Measurements from ENCODE around the gene EML6.
"Not testable (repeated sequence)": the region's sequence is repeated elsewhere in the genome, so short reads cannot be mapped to it uniquely, and the experiment has no call there.

The EML6 gene

DNA sequence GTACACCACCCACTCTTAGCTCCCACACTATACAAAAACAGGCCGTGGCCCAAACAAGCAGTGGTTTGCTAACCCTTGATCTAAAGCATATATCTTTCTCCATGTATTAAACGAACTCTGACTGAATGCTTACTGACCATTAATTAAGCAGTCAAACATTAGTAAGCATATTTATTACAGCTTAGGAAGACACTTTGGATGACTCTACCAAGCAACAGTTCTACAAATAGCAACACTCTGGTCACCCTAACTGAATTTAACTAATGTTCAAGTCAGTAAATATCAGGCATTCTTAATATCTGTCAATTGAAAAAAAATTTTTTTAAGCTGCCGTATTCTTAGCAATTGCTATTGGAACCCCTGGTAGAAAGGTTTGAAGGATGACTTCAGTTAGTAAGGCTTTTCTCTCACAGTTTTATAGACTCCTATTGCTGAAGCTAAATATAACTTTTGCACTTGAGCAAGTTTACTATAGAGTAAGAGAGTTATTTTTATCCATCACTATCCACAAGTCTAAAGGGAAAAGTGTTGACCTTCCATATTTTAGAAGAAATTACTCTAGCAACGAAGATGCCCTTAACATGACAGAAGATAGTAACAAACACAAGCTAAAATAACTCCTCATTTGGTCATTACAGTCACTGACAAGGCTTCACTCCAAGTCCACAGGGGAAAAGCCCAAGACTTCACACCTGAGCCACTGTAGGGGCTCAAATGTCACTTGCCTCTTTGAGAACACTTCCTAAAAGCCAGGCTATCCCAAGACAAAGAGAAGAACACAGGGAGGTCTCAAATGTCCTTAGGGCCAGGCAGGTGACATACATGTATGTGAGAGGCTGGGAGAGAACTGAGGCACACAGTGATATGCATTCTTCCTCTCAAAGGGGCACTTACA is 252.4 kb downstream of the EML6 start:
- no peak for DNase-seq

DNA sequence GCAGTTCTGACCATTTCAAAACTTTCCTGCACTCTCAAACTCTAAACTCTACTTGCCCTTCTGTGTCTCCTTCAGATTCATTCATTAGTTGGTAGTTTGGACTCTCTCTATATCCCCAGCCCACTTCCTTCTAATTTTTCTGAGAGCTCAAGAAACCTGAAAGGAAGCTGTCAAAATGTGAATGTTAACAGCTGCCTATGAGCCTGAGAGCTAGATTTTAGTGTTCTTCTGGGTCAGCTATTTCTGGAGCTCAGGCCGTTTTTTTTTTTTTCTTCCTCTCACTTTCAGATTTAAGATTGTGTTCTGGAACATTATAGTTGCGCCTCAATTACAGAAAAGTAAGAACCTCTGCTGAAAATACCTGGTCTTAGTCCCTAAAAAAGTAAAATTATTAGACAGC is 253.7 kb downstream of the EML6 start:
- no peak for DNase-seq

- no peak for DNase-seq
Observed at GRCh38 chr2:54979321-54980044, 256.0 kb downstream of the EML6 start.

DNA sequence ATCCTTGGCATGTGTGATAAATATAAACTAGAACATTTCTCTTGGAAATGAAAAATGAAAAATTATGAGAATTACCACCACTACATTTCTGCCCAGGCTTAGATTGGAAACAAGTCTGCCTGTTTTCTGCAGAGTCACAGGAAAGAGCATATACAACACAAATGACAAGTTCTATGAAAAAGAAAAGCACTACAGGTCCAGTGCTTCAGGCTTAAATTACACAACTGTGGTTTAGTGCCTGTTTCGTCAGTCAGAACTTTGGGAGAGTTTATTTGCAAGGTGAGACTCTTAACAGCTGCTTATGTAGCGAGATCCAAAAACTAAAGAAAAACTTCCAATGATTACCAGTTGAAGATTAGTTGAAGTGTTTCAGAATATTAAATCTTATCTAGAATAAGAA is 257.9 kb downstream of the EML6 start:
- no peak for DNase-seq

DNA sequence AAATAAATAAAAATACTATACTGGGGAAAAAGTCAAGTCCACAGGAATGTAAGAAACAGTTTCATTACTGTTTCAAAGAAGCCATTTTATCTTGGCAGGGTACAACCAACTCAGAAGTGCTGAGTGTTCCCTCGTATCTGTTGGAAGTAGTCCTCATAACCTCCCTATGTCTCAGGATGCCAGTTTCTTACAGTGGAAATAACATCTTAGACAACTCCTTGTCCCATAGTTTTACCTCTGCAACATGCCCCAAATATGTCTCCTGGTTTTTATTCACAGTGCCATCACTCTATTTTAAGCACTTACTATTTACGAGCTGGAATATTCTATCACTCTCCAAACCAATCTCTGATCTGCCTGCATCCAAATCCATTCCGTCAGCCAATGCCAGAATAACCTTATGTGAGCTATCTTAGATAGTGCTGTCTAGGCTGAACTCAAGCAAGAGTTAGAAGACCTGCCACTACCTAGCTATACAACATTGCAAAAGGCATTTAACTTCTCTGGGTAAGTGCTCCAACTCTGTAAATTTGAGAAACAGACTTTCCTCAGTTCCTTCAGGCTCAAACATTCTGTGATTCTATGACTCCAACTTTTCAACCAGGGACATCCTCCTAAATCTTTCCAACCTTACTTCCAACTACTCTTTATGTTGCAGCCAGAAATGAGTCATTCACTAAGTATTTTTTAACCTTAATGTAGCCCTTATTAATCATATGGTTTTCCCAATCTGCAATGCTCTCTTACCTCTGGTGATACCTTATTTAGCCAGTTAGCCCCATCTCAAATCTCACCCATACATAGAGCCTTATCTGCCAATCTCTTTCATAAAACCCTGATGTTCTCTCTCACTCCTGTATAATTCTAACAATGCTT is 260.1 kb downstream of the EML6 start:
- DNase-seq, result no peak

DNA sequence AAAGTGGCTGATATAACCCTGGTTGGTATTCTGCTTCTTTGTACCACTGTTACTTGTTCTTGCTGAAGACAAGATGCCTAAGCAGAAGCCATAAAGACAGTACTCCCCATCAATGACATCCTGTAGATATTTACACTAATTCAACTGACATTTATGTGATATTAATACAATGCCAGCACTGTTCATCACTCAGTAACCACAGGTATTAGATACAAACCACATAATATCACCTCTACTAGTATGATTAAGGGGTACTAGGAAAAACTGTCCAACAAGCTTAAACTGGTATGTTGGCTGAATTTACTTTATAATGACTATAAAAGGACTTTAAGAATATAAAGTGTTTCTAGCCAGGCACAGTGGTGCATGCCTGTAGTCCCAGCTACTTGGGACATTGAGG is 261.0 kb downstream of the EML6 start:
- DNase-seq, result no peak

GRCh38 chr2:54986264-54986663 is 262.8 kb downstream of the EML6 start:
- DNase-seq, result no peak

DNA sequence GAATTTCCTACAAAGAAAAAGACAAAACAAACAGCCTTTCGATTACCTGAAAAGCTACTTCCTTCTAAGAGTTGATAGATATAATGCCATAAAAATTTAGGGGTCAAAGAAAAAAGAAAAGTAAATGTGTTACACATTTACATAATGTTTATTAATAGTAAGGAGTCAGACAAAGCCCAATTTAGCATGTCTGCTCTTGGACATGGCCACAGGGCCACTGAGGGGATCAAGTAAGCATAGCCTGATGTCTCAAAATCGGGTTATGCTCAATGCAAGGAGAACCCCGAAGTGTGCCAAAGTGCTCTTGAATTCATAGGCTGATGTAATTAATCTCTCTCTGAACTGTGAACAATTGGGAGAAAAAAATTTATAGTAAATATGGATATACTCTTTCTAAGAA is 265.1 kb downstream of the EML6 start:
- DNase-seq, result no peak

DNA sequence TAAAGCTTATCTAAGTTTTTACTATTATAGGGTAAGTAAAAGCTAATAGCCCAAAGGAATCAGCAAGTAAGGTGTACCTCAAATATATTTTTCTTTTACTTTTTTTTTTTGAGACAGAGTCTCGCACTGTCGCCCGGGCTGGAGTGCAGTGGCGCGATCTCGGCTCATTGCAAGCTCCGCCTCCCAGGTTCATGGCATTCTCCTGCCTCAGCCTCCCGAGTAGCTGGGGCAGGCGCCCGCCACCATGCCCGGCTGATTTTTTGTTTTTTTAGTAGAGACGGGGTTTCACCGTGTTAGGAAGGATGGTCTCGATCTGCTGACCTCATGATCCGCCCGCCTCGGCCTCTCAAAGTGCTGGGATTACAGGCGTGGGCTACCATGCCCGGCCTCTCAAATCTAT is 267.2 kb downstream of the EML6 start:
- DNase-seq, result not testable (repeated sequence)

DNA sequence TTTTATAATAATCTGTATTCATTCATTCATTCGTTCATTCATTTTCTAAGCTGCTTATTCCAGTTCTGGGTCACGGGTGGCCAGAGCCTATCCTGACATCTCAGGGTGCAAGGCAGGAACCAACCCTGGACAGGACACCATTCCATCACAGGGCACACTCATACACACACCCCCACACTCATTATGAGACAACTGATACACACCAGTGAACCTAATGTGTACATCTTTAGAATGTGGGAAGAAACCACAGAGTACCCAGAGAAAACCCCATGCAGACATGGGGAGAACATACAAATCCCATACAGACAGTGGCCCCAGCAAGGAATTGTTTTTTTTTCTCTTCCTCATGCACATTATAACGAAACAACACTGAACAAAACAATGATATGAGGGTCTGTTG is 272.1 kb downstream of the EML6 start:
- no peak for DNase-seq

GRCh38 chr2:54997826-54998225 is 274.4 kb downstream of the EML6 start:
- DNase-seq, result no peak

DNA sequence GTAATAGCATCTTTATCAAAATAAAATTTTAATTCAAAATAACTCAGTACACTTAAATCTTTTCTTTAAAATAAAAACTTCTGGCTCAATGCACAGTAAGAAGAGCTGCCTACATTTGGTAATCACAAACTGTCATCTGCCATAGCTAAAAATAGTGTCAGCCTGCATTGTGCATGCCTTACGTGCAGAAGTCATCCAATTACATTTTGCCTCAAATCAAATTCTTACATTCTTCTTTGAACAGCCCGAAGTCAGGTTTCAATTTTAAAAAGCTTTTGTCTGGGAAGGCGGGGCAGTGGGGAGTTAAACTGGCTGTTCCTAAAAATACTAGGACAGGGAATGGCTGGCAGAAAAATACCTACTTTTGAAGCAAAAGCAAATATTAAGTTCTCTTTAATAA is 275.7 kb downstream of the EML6 start:
- DNase-seq, result peak; percentile 50

DNA sequence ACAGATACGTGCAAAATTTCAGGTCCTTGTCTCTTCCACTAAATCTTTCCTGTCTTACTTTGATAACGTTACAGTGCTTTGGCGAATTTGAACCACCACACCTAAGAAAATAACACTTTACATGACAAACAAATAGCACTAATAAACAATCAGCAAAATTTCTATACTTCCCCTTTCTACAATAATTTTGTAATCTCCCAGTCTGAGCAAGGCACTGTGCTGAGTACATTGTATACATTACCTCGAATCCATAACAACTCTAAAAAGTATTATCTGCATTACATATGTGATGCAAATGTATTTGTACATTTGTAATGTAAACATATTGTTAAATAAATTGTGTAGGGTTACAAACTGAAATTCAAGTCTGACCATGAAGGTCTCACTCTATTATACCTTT is 276.9 kb downstream of the EML6 start:
- no peak for DNase-seq

GRCh38 chr2:55001716-55002115 is 278.3 kb downstream of the EML6 start:
- DNase-seq, result no peak

- no peak for DNase-seq
Observed at GRCh38 chr2:55003706-55004639, 280.5 kb downstream of the EML6 start.

DNA sequence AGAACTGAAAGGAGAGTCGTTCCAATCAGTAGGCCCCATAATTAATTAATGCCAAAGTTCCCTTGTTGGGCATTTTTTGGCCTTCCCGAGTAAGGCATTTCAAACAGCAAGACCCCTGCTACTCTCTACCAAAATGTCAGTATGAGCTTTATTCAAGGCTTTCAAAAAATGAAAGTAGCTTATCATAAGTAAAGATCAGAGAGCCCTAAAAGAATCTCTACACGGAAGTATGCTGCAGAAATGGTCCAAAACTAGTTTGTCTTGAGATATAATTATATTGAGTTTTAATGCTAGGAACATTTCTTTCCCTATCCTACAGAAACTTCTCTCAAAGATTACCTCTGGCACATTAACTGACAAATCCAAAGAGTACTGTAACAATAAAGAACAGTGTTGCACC is 282.8 kb downstream of the EML6 start:
- no peak for DNase-seq

DNA sequence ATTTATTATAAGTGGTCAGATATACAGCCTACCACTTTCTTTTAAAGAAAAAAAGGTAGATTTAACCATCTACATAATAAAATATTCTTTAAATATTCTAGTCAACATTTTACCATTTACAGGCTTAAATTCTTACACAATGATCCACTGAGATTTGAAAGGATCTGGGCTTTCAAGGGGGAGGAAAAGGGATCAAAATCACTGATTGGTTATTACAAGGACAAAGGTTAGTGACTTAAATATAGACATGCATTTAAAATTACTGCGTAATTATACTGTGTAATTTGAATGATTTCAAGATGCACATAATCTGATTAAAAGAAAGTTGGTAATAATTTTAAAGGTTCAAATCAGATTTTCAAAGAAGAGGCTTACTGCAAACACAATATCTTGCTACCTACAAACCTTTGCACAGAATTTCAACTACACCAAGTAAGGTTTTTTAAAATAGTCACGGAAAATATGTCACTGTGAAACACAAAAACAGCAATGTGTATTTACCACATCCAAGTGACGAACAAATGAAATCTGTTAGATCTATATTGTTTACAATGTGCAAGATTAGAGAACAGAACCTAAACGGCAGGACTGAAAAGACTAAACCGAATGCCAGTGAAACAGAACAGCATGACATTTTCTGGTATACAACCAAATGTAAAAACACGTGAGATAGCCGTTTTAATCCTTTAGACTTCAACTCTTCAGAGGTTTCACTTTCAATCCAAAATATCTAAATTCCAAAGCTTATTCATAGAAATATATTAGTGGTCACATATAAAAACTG is 286.0 kb downstream of the EML6 start:
- no peak for DNase-seq

- DNase-seq, result peak; percentile 33
Observed at GRCh38 chr2:55010149-55010591, 286.7 kb downstream of the EML6 start.

GRCh38 chr2:55010915-55011314 is 287.5 kb downstream of the EML6 start:
- no peak for DNase-seq

DNA sequence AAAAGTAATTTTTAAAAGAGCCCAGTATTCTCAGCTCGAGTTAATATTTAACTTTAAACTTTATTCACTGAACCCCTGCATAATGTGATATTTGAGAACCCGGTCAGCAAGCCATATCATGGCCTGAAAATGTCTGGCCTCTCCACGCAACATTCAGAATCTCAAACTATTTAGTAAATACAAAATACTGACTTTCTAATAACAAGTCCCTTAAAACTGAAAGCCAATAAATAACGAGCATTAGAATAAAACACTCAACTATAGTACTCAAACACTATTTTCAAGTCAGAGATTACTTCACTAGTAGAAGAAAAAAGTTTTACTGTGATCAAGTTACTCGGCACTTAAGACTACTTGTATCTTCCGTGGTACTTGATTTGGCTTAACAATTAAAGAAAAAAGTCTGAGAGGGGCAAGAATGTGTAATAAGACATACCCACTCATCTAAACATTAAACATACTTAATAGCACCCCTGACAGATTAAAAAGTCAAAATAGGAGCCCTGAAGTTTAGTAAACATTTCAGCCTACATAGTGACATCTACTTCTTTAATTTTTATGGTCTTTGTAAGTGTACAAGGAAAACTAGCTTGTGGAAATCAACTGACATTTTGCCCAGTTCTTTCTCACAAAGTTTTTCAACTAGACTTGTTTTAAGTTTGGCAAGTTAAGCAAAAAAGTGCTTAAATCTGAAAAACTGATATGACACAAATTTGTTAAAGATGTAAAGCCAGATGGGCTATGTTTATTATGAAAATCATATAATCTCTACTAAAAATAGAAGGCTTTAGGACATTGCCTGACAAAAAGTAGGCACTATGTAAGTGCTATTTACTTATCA is 288.6 kb downstream of the EML6 start:
- DNase-seq, result no peak

Measured in NCI-H2171 (cell line).